ENCODE results near the gene ERN1.

- no peak for TF ChIP-seq CTCF (optimal IDR thresholded peaks at IDR 0.05 in 1 of 3, IDR thresholded peaks at IDR 0.05 in 1 of 3, conservative IDR thresholded peaks at IDR 0.05 in 1 of 3; ENCODE audit: extremely low read depth in 1 of 3, insufficient read depth in 2 of 3, low read length in 3 of 3)
- no peak for TF ChIP-seq EZH2 (IDR thresholded peaks at IDR 0.05; ENCODE audit: low read length)
Observed at GRCh38 chr17:64005734-64006167, 124.2 kb downstream of the ERN1 start.
